PC-9 (cell line): Measurements from ENCODE around the gene F5. TPM values are rescaled to one million over a fixed set of nuclear protein-coding genes. Genes with fewer than 3 reads are reported as not detected.

Source experiments
- BruUV-seq: library from RNA; stranded (reverse); fragments of 400-500 nt; replicated peaks from 2 replicates; lab custom pipeline; 2021; lab: Mats Ljungman, UMichigan
- CTCF ChIA-PET: fragments of 300-600 bp; sonication (Branson Sonifier 250); formaldehyde crosslinking; loops from one replicate; lab custom pipeline; 2022; ENCODE audit warnings: antibody characterized with exemption; lab: Charles Lee
- POLR2A ChIA-PET: fragments of 300-600 bp; sonication (Branson Sonifier 250); formaldehyde crosslinking; loops from one replicate; lab custom pipeline; 2022; ENCODE audit warnings: antibody characterized with exemption; ENCODE audit not compliant: unreplicated experiment; lab: Charles Lee
- DNase-seq, 2 experiments: peaks; one replicate each; pipeline versions ENCODE4 v3.0.0 to v3.0.0-alpha.2; 2015 to 2022; ENCODE audit warnings: mixed read lengths in 1 of 2
- H2AFZ ChIP-seq: fragments of 200-600 bp; sonication (generic); 2 replicates; pipeline ENCODE4 v1.8.1; 2017; ENCODE audit warnings: antibody characterized with exemption
- H3F3A ChIP-seq: fragments of 200-600 bp; sonication (generic); 2 replicates; pipeline ENCODE4 v1.8.1; 2017; ENCODE audit warnings: antibody characterized with exemption, mild to moderate bottlenecking, low read depth; ENCODE audit not compliant: insufficient read depth
- H3K27ac ChIP-seq: fragments of 200-600 bp; sonication (generic); 2 replicates; pipeline ENCODE4 v1.6.1; 2016; ENCODE audit warnings: mixed run types
- H3K27me3 ChIP-seq: fragments of 200-600 bp; sonication (generic); 2 replicates; pipeline ENCODE4 v1.6.1; 2016; ENCODE audit warnings: low read depth, mixed run types; ENCODE audit not compliant: insufficient read depth
- H3K36me3 ChIP-seq: fragments of 200-600 bp; sonication (generic); 2 replicates; pipeline ENCODE4 v1.6.1; 2016; ENCODE audit warnings: low read depth, mixed run types
- H3K4me1 ChIP-seq: fragments of 200-600 bp; sonication (generic); replicated peaks from 2 replicates; pipeline ENCODE4 v1.6.1; 2016; ENCODE audit warnings: mixed run types; ENCODE audit not compliant: insufficient read depth
- H3K4me2 ChIP-seq: fragments of 200-600 bp; sonication (generic); 2 replicates; pipeline ENCODE4 v1.6.1; 2017; ENCODE audit warnings: mixed run types
- H3K4me3 ChIP-seq: fragments of 200-600 bp; sonication (generic); 2 replicates; pipeline ENCODE4 v1.6.1; 2016; ENCODE audit warnings: mixed run types
- H3K79me2 ChIP-seq: fragments of 200-600 bp; sonication (generic); 2 replicates; pipeline ENCODE4 v1.6.1; 2017; ENCODE audit warnings: low read depth, mixed run types
- H3K9me2 ChIP-seq: fragments of 200-600 bp; sonication (generic); 2 replicates; pipeline ENCODE4 v1.8.1; 2017; ENCODE audit warnings: mild to moderate bottlenecking; ENCODE audit not compliant: insufficient read depth
- H3K9me3 ChIP-seq: fragments of 200-600 bp; sonication (generic); 2 replicates; pipeline ENCODE4 v1.8.1; 2016; ENCODE audit warnings: low read depth; ENCODE audit not compliant: insufficient read depth
- H4K20me1 ChIP-seq: fragments of 200-600 bp; sonication (generic); 2 replicates; pipeline ENCODE4 v1.8.1; 2017; ENCODE audit not compliant: insufficient read depth
- CTCF ChIP-seq: fragments of 200-600 bp; sonication (generic); conservative IDR thresholded peaks from 2 replicates; pipeline ENCODE4 v1.6.1; 2017; ENCODE audit warnings: mixed run types, antibody characterized with exemption, mild to moderate bottlenecking, moderate library complexity
- EZH2 ChIP-seq: fragments of 200-600 bp; sonication (generic); IDR thresholded peaks from 2 replicates; pipeline ENCODE4 v1.8.0; 2017; ENCODE audit warnings: antibody characterized with exemption, low read depth
- intact Hi-C: fragments of 100-400 bp; cut with micrococcal nuclease; formaldehyde crosslinking; loops from one replicate; pipeline ENCODE4 v1.10.0; 2022; ENCODE audit not compliant: unreplicated experiment
- total RNA-seq: library from RNA; stranded (reverse); gene quantifications from 2 replicates; pipeline ENCODE4 v1.2.3, GENCODE V29; 2021

F5 gene
- total RNA-seq, 1 experiment from 2014 or later: not detected

DNA sequence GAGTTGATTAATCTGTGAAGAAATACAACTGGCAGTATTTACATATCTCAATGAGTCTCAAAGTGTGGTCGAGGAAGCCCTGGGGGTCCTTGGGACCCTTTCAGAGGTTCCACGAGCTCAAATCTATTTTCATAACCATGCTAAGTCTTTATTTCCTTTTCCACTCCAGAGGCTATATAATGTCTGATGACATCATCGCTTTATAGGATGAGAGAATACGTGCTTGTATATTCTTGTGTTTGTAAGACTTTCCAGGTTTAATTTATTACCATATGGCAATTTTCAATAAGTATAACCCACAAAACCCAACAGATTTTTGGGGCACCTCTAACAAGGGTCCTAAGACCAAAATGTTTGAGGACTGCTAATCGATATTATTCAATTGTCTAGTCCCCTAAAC, 99.1 kb downstream of the F5 start:
- H3K79me2 ChIP-seq: peaks cover 31% of the 10 kb centered on the region
- H2AFZ ChIP-seq: peak overlapping the region; percentile 87
- no peaks in the 10 kb centered on the region for H4K20me1 ChIP-seq
- H3F3A ChIP-seq: peaks cover 12% of the 10 kb centered on the region
- H3K36me3 ChIP-seq: no peaks in the 10 kb centered on the region; the same call in 1 of the 2 replicates
- POLR2A ChIA-PET: no interaction called here
- CTCF ChIA-PET: no interaction called here
- no peaks in the 10 kb centered on the region for H3K9me3 ChIP-seq
- no peaks in the 10 kb centered on the region for H3K27me3 ChIP-seq
- intact Hi-C loops: loop anchor here (5.0 to 10.0 kb wide), 2 partner anchors 120 to 308 kb away; partner anchors contain the start of genes BLZF1, METTL18 and NME7
- H3K4me1 ChIP-seq: peaks cover 38% of the 10 kb centered on the region
- H3K9me2 ChIP-seq: peaks cover 5% of the 10 kb centered on the region; the same call in 1 of the 2 replicates
- peak overlapping the region; percentile 90 for H3K4me2 ChIP-seq
- peak overlapping the region; percentile 85 for H3K4me3 ChIP-seq
- TF ChIP-seq CTCF (no peak), EZH2 (no peak)
- peak overlapping the region; percentile 89 for H3K27ac ChIP-seq
- DNase-seq: no peak
- BruUV-seq: no TSS peak

- TF ChIP-seq CTCF (no peak), EZH2 (no peak)
- POLR2A ChIA-PET: interaction anchor here (0.5 to 1.3 kb wide), 3 partner anchors 12 to 59 kb away, joined by 3 to 9 read pairs (median 5); partner anchors contain the start of gene CCDC181
- Histone ChIP-seq H4K20me1 (no peaks in the 10 kb centered on the region), H3F3A (peaks cover 12% of the 10 kb centered on the region), H3K27ac (peak overlapping the region; percentile 89), H3K79me2 (peaks cover 36% of the 10 kb centered on the region), H3K9me3 (no peaks in the 10 kb centered on the region), H3K4me1 (peaks cover 38% of the 10 kb centered on the region), H2AFZ (peak overlapping the region; percentile 87), H3K4me2 (peak overlapping the region; percentile 90), H3K27me3 (no peaks in the 10 kb centered on the region), H3K9me2 (peaks cover 5% of the 10 kb centered on the region; the same call in 1 of the 2 replicates), H3K4me3 (peak overlapping the region; percentile 85), H3K36me3 (no peaks in the 10 kb centered on the region; the same call in 1 of the 2 replicates)
- TSS peak; percentile 86 for BruUV-seq
- DNase-seq: peak in 1 of 2 experiments; percentile 55
- CTCF ChIA-PET: interaction anchor here (0.9 kb wide), 1 partner anchor 60 kb away, joined by 3 read pairs; no protein-coding TSS in a partner anchor
- intact Hi-C loops: loop anchor here (1.0 to 10.0 kb wide), 6 partner anchors 11 to 308 kb away; partner anchors contain the start of genes BLZF1, METTL18 and NME7
Observed at GRCh38 chr1:169486281-169487051, 99.8 kb downstream of the F5 start.

GRCh38 chr1:169485431-169486280, 100.6 kb downstream of the F5 start, which contains the start of gene SLC19A2:
SLC19A2 (minus strand) TSS chr1:169485944; CDS start chr1:169485766, 178 bp downstream.
- intact Hi-C loops: loop anchor here (1.0 to 10.0 kb wide), 6 partner anchors 12 to 309 kb away; partner anchors contain the start of genes BLZF1, METTL18 and NME7
- no peaks in the 10 kb centered on the region for H4K20me1 ChIP-seq
- DNase-seq: peak; percentile 97 to 98
- no peaks in the 10 kb centered on the region; the same call in 1 of the 2 replicates for H3K36me3 ChIP-seq
- H3K9me2 ChIP-seq: peaks cover 5% of the 10 kb centered on the region; the same call in 1 of the 2 replicates
- CTCF ChIA-PET: interaction anchor here (0.9 kb wide), 1 partner anchor 60 kb away, joined by 3 read pairs; no protein-coding TSS in a partner anchor
- no TSS peak for BruUV-seq
- H3K4me2 ChIP-seq: peak within 1 kb of the TSS; percentile 90
- H3K9me3 ChIP-seq: no peaks in the 10 kb centered on the region
- POLR2A ChIA-PET: interaction anchor here (0.5 to 1.3 kb wide), 4 partner anchors 13 to 58 kb away, joined by 3 to 9 read pairs (median 4); partner anchors contain the start of gene CCDC181
- peaks cover 12% of the 10 kb centered on the region for H3F3A ChIP-seq
- no peaks in the 10 kb centered on the region for H3K27me3 ChIP-seq
- H3K27ac ChIP-seq: peak within 1 kb of the TSS; percentile 89
- peak within 1 kb of the TSS; percentile 87 for H2AFZ ChIP-seq
- TF ChIP-seq EZH2 (no peak), CTCF (no peak; the same call in 1 of the 2 replicates)
- peak within 1 kb of the TSS; percentile 85 for H3K4me3 ChIP-seq
- H3K79me2 ChIP-seq: peaks cover 45% of the 10 kb centered on the region
- H3K4me1 ChIP-seq: peaks cover 38% of the 10 kb centered on the region
